ENCODE measurements around the gene OMG. TPM values are rescaled to one million over a fixed set of nuclear protein-coding genes. Genes with fewer than 3 reads are reported as not detected.

Gene OMG
- total RNA-seq, 1 donor from 2014 or later: 9.4 TPM

- DNase-seq: no peak
Measured at GRCh38 chr17:31261601-31262000, 35.4 kb downstream of the OMG start.

- DNase-seq: no peak
Measured at GRCh38 chr17:31260151-31260550, 36.9 kb downstream of the OMG start.

- no peak for DNase-seq
Measured at GRCh38 chr17:31256936-31257335, 40.1 kb downstream of the OMG start.

- DNase-seq: no peak
Measured at GRCh38 chr17:31254654-31255053, 42.4 kb downstream of the OMG start.

GRCh38 chr17:31252741-31253140, 44.3 kb downstream of the OMG start:
- DNase-seq: no peak

GRCh38 chr17:31251970-31252328, 45.1 kb downstream of the OMG start:
- DNase-seq: no peak

GRCh38 chr17:31251105-31251969, 45.7 kb downstream of the OMG start:
- no peak for DNase-seq

- DNase-seq: no peak
Measured at GRCh38 chr17:31250229-31250628, 46.8 kb downstream of the OMG start.

- no peak for DNase-seq
Measured at GRCh38 chr17:31249835-31250141, 47.3 kb downstream of the OMG start.

- DNase-seq: no peak
Measured at GRCh38 chr17:31248986-31249834, 47.8 kb downstream of the OMG start.

Other genes with a start within 250 kb of the OMG start
- gene NF1, start 202.3 kb downstream of the OMG start, total RNA-seq: 107 TPM
- 0.31 TPM for gene EVI2B, start 16.8 kb upstream of the OMG start, total RNA-seq
- gene EVI2A, start 24.4 kb upstream of the OMG start, total RNA-seq: 5.0 TPM
- gene RAB11FIP4, start 94.4 kb upstream of the OMG start, total RNA-seq: 54.4 TPM

Measured in occipital lobe (tissue), 2 donors.